K562 (cell line): ENCODE measurements around the gene ADIPOR1. TPM values are rescaled to one million over a fixed set of nuclear protein-coding genes. Genes with fewer than 3 reads are reported as not detected.

Experiments used
- ARID2 ChIP-seq: fragments of 450-650 bp; IDR thresholded peaks from 2 replicates; pipeline ENCODE4 v1.6.1; 2017; ENCODE audit warnings: antibody characterized with exemption, mild to moderate bottlenecking
- ATF1 ChIP-seq, 2 experiments: fragments of 450-650 bp in 1 of 2; IDR thresholded peaks; 2 replicates each; pipeline ENCODE4 v1.6.1; 2016; ENCODE audit warnings: missing compliant biosample characterization in 1 of 2, missing genetic modification characterization in 1 of 2
- CBX2 ChIP-seq: fragments of 200-600 bp; sonication (generic); IDR thresholded peaks from one replicate; pipeline ENCODE4 v1.6.1; 2012; ENCODE audit warnings: mild to moderate bottlenecking, low read length, inconsistent platforms; ENCODE audit not compliant: insufficient read depth, poor library complexity, severe bottlenecking
- CREM ChIP-seq: IDR thresholded peaks from 2 replicates; pipeline ENCODE4 v1.6.1; 2014; ENCODE audit warnings: antibody characterized with exemption, low read depth
- EGR1 ChIP-seq: fragments of 450-650 bp; conservative IDR thresholded peaks from 2 replicates; pipeline ENCODE4 v1.6.1; 2017; ENCODE audit warnings: mild to moderate bottlenecking
- FOSL1 ChIP-seq: fragments of 200-800 bp; sonication (Bioruptor generic); conservative IDR thresholded peaks from 2 replicates; pipeline ENCODE4 v1.6.1; 2016; ENCODE audit warnings: missing genetic modification characterization, missing compliant biosample characterization
- FOXK1 ChIP-seq: sonication (generic); formaldehyde crosslinking; IDR thresholded peaks from 2 replicates; pipeline ENCODE4 v1.8.0; 2022; ENCODE audit warnings: missing genetic modification reagents, mild to moderate bottlenecking, borderline replicate concordance
- IRF1 ChIP-seq: sonication (generic); formaldehyde crosslinking; IDR thresholded peaks from 2 replicates; pipeline ENCODE4 v1.8.0; 2022; ENCODE audit warnings: missing genetic modification reagents, mild to moderate bottlenecking, borderline replicate concordance
- MAFG ChIP-seq: fragments of 450-650 bp; conservative IDR thresholded peaks from 2 replicates; pipeline ENCODE4 v1.6.1; 2016; ENCODE audit warnings: missing genetic modification characterization, missing compliant biosample characterization
- NEUROD1 ChIP-seq: fragments of 150-350 bp; IDR thresholded peaks from 2 replicates; pipeline ENCODE4 v1.6.1; 2014; ENCODE audit warnings: borderline replicate concordance, low read length, low read depth; ENCODE audit not compliant: partially characterized antibody
- NR3C1 ChIP-seq: sonication (generic); formaldehyde crosslinking; IDR thresholded peaks from 2 replicates; pipeline ENCODE4 v1.8.1; 2022; ENCODE audit warnings: missing genetic modification reagents
- POLR2AphosphoS5 ChIP-seq: IDR thresholded peaks from 2 replicates; pipeline ENCODE4 v1.6.1; 2011; ENCODE audit warnings: mild to moderate bottlenecking, low read depth, low read length, moderate library complexity; ENCODE audit not compliant: control insufficient read depth, insufficient read depth
- RBM22 ChIP-seq: fragments of 200-400 bp; formaldehyde crosslinking; IDR thresholded peaks from 2 replicates; pipeline ENCODE4 v1.6.1; 2018; ENCODE audit warnings: low read length, low read depth; ENCODE audit not compliant: poor library complexity, severe bottlenecking
- SAFB2 ChIP-seq: fragments of 200-400 bp; formaldehyde crosslinking; IDR thresholded peaks from 2 replicates; pipeline ENCODE4 v1.6.1; 2018; ENCODE audit warnings: borderline replicate concordance, low read length, low read depth, moderate library complexity; ENCODE audit not compliant: severe bottlenecking
- SMAD1 ChIP-seq: fragments of 150-350 bp; IDR thresholded peaks from 2 replicates; pipeline ENCODE4 v1.6.1; 2014; ENCODE audit warnings: low read length, low read depth; ENCODE audit not compliant: partially characterized antibody
- TFAP4 ChIP-seq: sonication (generic); formaldehyde crosslinking; IDR thresholded peaks from 2 replicates; pipeline ENCODE4 v1.8.0; 2022; ENCODE audit warnings: missing genetic modification reagents, mild to moderate bottlenecking, moderate library complexity, borderline replicate concordance
- ZEB2 ChIP-seq: fragments of 450-650 bp; IDR thresholded peaks from 2 replicates; pipeline ENCODE4 v1.6.1; 2016
- ZKSCAN1 ChIP-seq: fragments of 150-350 bp; IDR thresholded peaks from 2 replicates; pipeline ENCODE4 v1.6.1; 2016; ENCODE audit warnings: low read depth, low read length
- ZNF551 ChIP-seq: fragments of 250-450 bp; sonication (Bioruptor Pico); IDR thresholded peaks from 2 replicates; pipeline ENCODE4 v1.5.0; 2021; ENCODE audit warnings: mild to moderate bottlenecking, moderate library complexity
- ZNF785 ChIP-seq: fragments of 250-450 bp; sonication (Bioruptor Pico); IDR thresholded peaks from 2 replicates; pipeline ENCODE4 v1.4.0; 2020; ENCODE audit warnings: mild to moderate bottlenecking
- polyA plus RNA-seq, 8 experiments: library from polyadenylated mRNA; depleted of rRNA in 4 of 8; stranded (reverse) in 5 of 8; unstranded in 3 of 8; fragments of >200 nt; fragmentation: Nextera tagmentation in 2 of 8; fragmentation: Illumina TruSeq in 1 of 8; extraction: Ambion mirVana in 2 of 8; extraction: Trizol in 1 of 8; gene quantifications; 2 replicates each; pipeline versions ENCODE4 v1.2.1 to v1.2.3, GENCODE V29; 2011 to 2014; ENCODE audit warnings: inconsistent platforms in 1 of 8, missing spikeins in 1 of 8
- total RNA-seq, 7 experiments: library from RNA; depleted of rRNA in 6 of 7; stranded (reverse); fragments of >200 nt in 6 of 7; fragmentation: Illumina TruSeq in 2 of 7; extraction: Trizol in 2 of 7; gene quantifications; 2 replicates each; pipeline versions ENCODE4 v1.2.1 to v1.2.3, GENCODE V29; 2011 to 2021; ENCODE audit warnings: low replicate concordance in 1 of 7
- TF ChIP-seq, protein P1 (sequence below): fragments of 250-450 bp; sonication (Bioruptor Pico); IDR thresholded peaks from 2 replicates; pipeline ENCODE4 v1.5.1; 2021; ENCODE audit warnings: mild to moderate bottlenecking
- TF ChIP-seq, protein P2 (sequence below): fragments of 450-650 bp; IDR thresholded peaks from 2 replicates; pipeline ENCODE4 v1.6.1; 2016; ENCODE audit warnings: borderline replicate concordance

ADIPOR1 gene
- total and polyA plus RNA-seq, 9 of the 15 experiments (the other 6 are each of a cell fraction or from before 2014, with no cell fraction given): 29.0 to 217 (median 100) TPM

GRCh38 chr1:203006948-203007871 is 49.1 kb upstream of the ADIPOR1 start, which contains the start of gene TMEM183A (continued):
- TF ChIP-seq RBM22 (peak; percentile 76), ATF1 (CRISPR knock-in tag; IDR thresholded peaks at IDR 0.05) (peak; percentile 98), ATF1 (tag; IDR thresholded peaks at IDR 0.05) (peak; percentile 100), FOXK1 (CRISPR knock-in tag) (peak; percentile 72; the same call in 1 of the 2 replicates), POLR2AphosphoS5 (peak; percentile 98), EGR1 (peak; percentile 25; the same call in 1 of the 2 replicates), ZKSCAN1 (peak; percentile 51; the same call in 1 of the 2 replicates), ZNF785 (CRISPR knock-in tag) (no peak), NR3C1 (CRISPR knock-in tag) (no peak), IRF1 (CRISPR knock-in tag) (no peak), CREM (peak; percentile 99), NEUROD1 (peak; percentile 59), ZEB2 (no peak), ARID2 (no peak; the same call in 1 of the 2 replicates), MAFG (tag) (no peak), ZNF551 (CRISPR knock-in tag) (no peak), FOSL1 (tag) (0 out of 2 replicates have a peak, but pooled peaks have one; percentile 28), SAFB2 (no peak), SMAD1 (peak; percentile 93), TFAP4 (peak; percentile 92), CBX2 (no peak)
- TF ChIP-seq, protein P1, sequence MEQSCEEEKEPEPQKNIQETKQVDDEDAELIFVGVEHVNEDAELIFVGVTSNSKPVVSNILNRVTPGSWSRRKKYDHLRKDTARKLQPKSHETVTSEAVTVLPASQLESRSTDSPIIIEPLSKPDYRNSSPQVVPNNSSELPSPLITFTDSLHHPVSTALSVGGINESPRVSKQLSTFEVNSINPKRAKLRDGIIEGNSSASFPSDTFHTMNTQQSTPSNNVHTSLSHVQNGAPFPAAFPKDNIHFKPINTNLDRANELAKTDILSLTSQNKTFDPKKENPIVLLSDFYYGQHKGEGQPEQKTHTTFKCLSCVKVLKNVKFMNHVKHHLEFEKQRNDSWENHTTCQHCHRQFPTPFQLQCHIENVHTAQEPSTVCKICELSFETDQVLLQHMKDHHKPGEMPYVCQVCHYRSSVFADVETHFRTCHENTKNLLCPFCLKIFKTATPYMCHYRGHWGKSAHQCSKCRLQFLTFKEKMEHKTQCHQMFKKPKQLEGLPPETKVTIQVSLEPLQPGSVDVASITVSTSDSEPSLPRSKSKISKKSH (CRISPR knock-in tag): no peak
- TF ChIP-seq, protein P2, sequence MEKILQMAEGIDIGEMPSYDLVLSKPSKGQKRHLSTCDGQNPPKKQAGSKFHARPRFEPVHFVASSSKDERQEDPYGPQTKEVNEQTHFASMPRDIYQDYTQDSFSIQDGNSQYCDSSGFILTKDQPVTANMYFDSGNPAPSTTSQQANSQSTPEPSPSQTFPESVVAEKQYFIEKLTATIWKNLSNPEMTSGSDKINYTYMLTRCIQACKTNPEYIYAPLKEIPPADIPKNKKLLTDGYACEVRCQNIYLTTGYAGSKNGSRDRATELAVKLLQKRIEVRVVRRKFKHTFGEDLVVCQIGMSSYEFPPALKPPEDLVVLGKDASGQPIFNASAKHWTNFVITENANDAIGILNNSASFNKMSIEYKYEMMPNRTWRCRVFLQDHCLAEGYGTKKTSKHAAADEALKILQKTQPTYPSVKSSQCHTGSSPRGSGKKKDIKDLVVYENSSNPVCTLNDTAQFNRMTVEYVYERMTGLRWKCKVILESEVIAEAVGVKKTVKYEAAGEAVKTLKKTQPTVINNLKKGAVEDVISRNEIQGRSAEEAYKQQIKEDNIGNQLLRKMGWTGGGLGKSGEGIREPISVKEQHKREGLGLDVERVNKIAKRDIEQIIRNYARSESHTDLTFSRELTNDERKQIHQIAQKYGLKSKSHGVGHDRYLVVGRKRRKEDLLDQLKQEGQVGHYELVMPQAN: peak; percentile 92
